K562 (cell line): Measurements from ENCODE around the gene PSMG3. TPM values are rescaled to one million over a fixed set of nuclear protein-coding genes. Genes with fewer than 3 reads are reported as not detected.

ENCODE experiments used
- C11orf30 ChIP-seq: fragments of 450-650 bp; IDR thresholded peaks from 2 replicates; pipeline ENCODE4 v1.6.1; 2016; ENCODE audit warnings: low read depth, mild to moderate bottlenecking
- CBX3 ChIP-seq, 2 experiments: IDR thresholded peaks; 1 replicate in 1 of 2; 2 replicates in 1 of 2; pipeline ENCODE4 v1.6.1; 2012; ENCODE audit warnings: inconsistent platforms in 2 of 2, low read length in 2 of 2, borderline replicate concordance in 1 of 2, control low read depth in 1 of 2
- KAT7 ChIP-seq: sonication (generic); formaldehyde crosslinking; IDR thresholded peaks from 2 replicates; pipeline ENCODE4 v1.8.0; 2022; ENCODE audit warnings: missing genetic modification reagents, mild to moderate bottlenecking, borderline replicate concordance
- MAFF ChIP-seq: IDR thresholded peaks from 2 replicates; pipeline ENCODE4 v1.6.1; 2012; ENCODE audit warnings: low read length, improper control_type of control experiment
- MTA2 ChIP-seq: fragments of 450-650 bp; IDR thresholded peaks from 2 replicates; pipeline ENCODE4 v1.6.1; 2016; ENCODE audit warnings: low read depth
- NFE2 ChIP-seq: IDR thresholded peaks from 2 replicates; pipeline ENCODE4 v1.6.1; 2014; ENCODE audit warnings: antibody characterized with exemption, low read depth
- POLR2A ChIP-seq: fragments of 450-650 bp; conservative IDR thresholded peaks from 2 replicates; pipeline ENCODE4 v1.6.1; 2016
- RBFOX2 ChIP-seq: fragments of 200-400 bp; formaldehyde crosslinking; IDR thresholded peaks from 2 replicates; pipeline ENCODE4 v1.6.1; 2017; ENCODE audit warnings: low read depth, mild to moderate bottlenecking, low read length, moderate library complexity
- SMARCE1 ChIP-seq: fragments of 450-650 bp; IDR thresholded peaks from 2 replicates; pipeline ENCODE4 v1.7.1; 2016; ENCODE audit warnings: mild to moderate bottlenecking
- ZNF316 ChIP-seq: fragments of 450-650 bp; IDR thresholded peaks from 2 replicates; pipeline ENCODE4 v1.6.1; 2016
- polyA plus RNA-seq, 8 experiments: library from polyadenylated mRNA; depleted of rRNA in 4 of 8; stranded (reverse) in 5 of 8; unstranded in 3 of 8; fragments of >200 nt; fragmentation: Nextera tagmentation in 2 of 8; fragmentation: Illumina TruSeq in 1 of 8; extraction: Ambion mirVana in 2 of 8; extraction: Trizol in 1 of 8; gene quantifications; 2 replicates each; pipeline versions ENCODE4 v1.2.1 to v1.2.3, GENCODE V29; 2011 to 2014; ENCODE audit warnings: inconsistent platforms in 1 of 8, missing spikeins in 1 of 8
- total RNA-seq, 7 experiments: library from RNA; depleted of rRNA in 6 of 7; stranded (reverse); fragments of >200 nt in 6 of 7; fragmentation: Illumina TruSeq in 2 of 7; extraction: Trizol in 2 of 7; gene quantifications; 2 replicates each; pipeline versions ENCODE4 v1.2.1 to v1.2.3, GENCODE V29; 2011 to 2021; ENCODE audit warnings: low replicate concordance in 1 of 7
- TF ChIP-seq, protein P1 (sequence below): fragments of 450-650 bp; IDR thresholded peaks from 2 replicates; pipeline ENCODE4 v1.6.1; 2014; ENCODE audit warnings: low read depth, mild to moderate bottlenecking, moderate library complexity, borderline replicate concordance
- TF ChIP-seq, protein P2 (sequence below): fragments of 250-450 bp; sonication (Bioruptor Pico); IDR thresholded peaks from 2 replicates; pipeline ENCODE4 v1.4.0; 2020
- TF ChIP-seq, protein P3 (sequence below): IDR thresholded peaks from 3 replicates; pipeline ENCODE4 v1.6.1; 2011; ENCODE audit warnings: borderline replicate concordance, mild to moderate bottlenecking, moderate library complexity; ENCODE audit not compliant: insufficient read length; ENCODE audit errors: extremely low read depth

Gene PSMG3
- total and polyA plus RNA-seq, 9 of the 15 experiments (the other 6 are each of a cell fraction or from before 2014, with no cell fraction given): 34.8 to 122 (median 80.1) TPM

DNA sequence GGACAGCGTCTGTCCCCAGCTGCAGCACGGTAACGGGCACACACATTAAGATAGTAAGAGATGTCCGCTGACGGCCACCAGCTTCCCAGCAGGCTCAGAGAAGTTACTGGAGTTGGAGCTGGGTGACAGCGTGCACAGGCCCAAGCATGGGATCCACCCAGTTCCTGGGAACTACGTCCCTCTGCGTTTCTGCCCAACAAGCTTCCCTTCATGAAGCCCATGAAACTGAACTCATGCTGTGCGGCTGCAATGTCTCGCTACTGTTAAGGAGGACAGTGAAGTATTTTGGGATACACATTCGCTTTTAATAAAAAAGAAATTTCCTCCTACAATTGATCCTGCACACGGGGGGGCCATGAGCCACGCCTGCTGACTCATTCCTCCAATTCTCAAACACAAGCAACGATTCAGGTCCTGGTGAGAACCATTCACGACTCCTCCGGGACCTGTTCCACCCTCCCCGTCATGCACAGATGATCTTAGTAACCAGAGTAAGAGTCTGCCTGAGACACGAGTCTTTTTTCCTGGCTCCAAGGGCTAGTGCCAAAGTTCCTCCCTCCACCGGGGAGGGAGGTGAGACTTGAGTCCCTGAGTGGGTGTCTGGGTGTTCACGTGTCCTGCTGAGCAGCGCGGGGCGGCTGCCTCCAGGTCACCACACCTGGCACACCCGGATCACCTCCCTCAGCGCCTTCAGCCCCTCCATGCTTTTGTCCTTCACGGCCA, 2.6 kb downstream of the PSMG3 start (continued):
- TF ChIP-seq KAT7 (CRISPR knock-in tag): 0 out of 2 replicates have a peak, but pooled peaks have one; percentile 31
- TF ChIP-seq NFE2: peak; percentile 74
- TF ChIP-seq MTA2: no peak
- TF ChIP-seq, protein P1, sequence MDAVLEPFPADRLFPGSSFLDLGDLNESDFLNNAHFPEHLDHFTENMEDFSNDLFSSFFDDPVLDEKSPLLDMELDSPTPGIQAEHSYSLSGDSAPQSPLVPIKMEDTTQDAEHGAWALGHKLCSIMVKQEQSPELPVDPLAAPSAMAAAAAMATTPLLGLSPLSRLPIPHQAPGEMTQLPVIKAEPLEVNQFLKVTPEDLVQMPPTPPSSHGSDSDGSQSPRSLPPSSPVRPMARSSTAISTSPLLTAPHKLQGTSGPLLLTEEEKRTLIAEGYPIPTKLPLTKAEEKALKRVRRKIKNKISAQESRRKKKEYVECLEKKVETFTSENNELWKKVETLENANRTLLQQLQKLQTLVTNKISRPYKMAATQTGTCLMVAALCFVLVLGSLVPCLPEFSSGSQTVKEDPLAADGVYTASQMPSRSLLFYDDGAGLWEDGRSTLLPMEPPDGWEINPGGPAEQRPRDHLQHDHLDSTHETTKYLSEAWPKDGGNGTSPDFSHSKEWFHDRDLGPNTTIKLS: no peak
- TF ChIP-seq POLR2A: 0 out of 2 replicates have a peak, but pooled peaks have one; percentile 11
- TF ChIP-seq CBX3 (IDR thresholded peaks at IDR 0.05; ENCODE audit: borderline replicate concordance in 1 of 2, low read length in 2 of 2): no peak
- TF ChIP-seq SMARCE1: no peak
- TF ChIP-seq RBFOX2: 0 out of 2 replicates have a peak, but pooled peaks have one; percentile 1
- peak; percentile 31; the same call in 1 of the 2 replicates for TF ChIP-seq MAFF
- TF ChIP-seq, protein P2, sequence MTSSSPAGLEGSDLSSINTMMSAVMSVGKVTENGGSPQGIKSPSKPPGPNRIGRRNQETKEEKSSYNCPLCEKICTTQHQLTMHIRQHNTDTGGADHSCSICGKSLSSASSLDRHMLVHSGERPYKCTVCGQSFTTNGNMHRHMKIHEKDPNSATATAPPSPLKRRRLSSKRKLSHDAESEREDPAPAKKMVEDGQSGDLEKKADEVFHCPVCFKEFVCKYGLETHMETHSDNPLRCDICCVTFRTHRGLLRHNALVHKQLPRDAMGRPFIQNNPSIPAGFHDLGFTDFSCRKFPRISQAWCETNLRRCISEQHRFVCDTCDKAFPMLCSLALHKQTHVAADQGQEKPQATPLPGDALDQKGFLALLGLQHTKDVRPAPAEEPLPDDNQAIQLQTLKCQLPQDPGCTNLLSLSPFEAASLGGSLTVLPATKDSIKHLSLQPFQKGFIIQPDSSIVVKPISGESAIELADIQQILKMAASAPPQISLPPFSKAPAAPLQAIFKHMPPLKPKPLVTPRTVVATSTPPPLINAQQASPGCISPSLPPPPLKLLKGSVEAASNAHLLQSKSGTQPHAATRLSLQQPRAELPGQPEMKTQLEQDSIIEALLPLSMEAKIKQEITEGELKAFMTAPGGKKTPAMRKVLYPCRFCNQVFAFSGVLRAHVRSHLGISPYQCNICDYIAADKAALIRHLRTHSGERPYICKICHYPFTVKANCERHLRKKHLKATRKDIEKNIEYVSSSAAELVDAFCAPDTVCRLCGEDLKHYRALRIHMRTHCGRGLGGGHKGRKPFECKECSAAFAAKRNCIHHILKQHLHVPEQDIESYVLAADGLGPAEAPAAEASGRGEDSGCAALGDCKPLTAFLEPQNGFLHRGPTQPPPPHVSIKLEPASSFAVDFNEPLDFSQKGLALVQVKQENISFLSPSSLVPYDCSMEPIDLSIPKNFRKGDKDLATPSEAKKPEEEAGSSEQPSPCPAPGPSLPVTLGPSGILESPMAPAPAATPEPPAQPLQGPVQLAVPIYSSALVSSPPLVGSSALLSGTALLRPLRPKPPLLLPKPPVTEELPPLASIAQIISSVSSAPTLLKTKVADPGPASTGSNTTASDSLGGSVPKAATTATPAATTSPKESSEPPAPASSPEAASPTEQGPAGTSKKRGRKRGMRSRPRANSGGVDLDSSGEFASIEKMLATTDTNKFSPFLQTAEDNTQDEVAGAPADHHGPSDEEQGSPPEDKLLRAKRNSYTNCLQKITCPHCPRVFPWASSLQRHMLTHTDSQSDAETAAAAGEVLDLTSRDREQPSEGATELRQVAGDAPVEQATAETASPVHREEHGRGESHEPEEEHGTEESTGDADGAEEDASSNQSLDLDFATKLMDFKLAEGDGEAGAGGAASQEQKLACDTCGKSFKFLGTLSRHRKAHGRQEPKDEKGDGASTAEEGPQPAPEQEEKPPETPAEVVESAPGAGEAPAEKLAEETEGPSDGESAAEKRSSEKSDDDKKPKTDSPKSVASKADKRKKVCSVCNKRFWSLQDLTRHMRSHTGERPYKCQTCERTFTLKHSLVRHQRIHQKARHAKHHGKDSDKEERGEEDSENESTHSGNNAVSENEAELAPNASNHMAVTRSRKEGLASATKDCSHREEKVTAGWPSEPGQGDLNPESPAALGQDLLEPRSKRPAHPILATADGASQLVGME (CRISPR knock-in tag): no peak
- TF ChIP-seq, protein P3, sequence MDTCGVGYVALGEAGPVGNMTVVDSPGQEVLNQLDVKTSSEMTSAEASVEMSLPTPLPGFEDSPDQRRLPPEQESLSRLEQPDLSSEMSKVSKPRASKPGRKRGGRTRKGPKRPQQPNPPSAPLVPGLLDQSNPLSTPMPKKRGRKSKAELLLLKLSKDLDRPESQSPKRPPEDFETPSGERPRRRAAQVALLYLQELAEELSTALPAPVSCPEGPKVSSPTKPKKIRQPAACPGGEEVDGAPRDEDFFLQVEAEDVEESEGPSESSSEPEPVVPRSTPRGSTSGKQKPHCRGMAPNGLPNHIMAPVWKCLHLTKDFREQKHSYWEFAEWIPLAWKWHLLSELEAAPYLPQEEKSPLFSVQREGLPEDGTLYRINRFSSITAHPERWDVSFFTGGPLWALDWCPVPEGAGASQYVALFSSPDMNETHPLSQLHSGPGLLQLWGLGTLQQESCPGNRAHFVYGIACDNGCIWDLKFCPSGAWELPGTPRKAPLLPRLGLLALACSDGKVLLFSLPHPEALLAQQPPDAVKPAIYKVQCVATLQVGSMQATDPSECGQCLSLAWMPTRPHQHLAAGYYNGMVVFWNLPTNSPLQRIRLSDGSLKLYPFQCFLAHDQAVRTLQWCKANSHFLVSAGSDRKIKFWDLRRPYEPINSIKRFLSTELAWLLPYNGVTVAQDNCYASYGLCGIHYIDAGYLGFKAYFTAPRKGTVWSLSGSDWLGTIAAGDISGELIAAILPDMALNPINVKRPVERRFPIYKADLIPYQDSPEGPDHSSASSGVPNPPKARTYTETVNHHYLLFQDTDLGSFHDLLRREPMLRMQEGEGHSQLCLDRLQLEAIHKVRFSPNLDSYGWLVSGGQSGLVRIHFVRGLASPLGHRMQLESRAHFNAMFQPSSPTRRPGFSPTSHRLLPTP: no peak
- peak; percentile 63 for TF ChIP-seq C11orf30
- TF ChIP-seq ZNF316: peak; percentile 51; the same call in 1 of the 2 replicates
